HEK293 (cell line): ENCODE results near the gene PPP5C.

ENCODE experiments used
- CTCF ChIA-PET: fragments of 350-600 bp; formaldehyde crosslinking; extraction: SDS; loops from one replicate; lab custom pipeline; 2021; ENCODE audit warnings: antibody characterized with exemption; lab: Yijun Ruan, JAX
- POLR2A ChIA-PET: fragments of 300-600 bp; formaldehyde crosslinking; extraction: SDS; loops from one replicate; lab custom pipeline; 2020; ENCODE audit warnings: antibody characterized with exemption, inconsistent platforms; lab: Yijun Ruan, JAX
- H3K27ac ChIP-seq: fragments of 200-500 bp; sonication (Bioruptor generic); 2 replicates; pipeline ENCODE4 v1.5.1; 2014; ENCODE audit warnings: low read depth, low read length, control low read depth, inconsistent platforms; ENCODE audit errors: extremely low read depth
- H3K36me3 ChIP-seq, 2 experiments: fragments of 200-500 bp in 1 of 2; sonication (Bioruptor generic) in 1 of 2; 1 replicate in 1 of 2; 2 replicates in 1 of 2; pipeline ENCODE4 v1.5.1; 2014 to 2017; ENCODE audit warnings: inconsistent platforms in 2 of 2, low read length in 2 of 2; ENCODE audit not compliant: control insufficient read depth in 2 of 2, insufficient read depth in 1 of 2
- H3K4me1 ChIP-seq: fragments of 200-500 bp; sonication (Bioruptor generic); 2 replicates; pipeline ENCODE4 v1.5.1; 2014; ENCODE audit warnings: mild to moderate bottlenecking, low read length, inconsistent platforms; ENCODE audit not compliant: control insufficient read depth, insufficient read depth
- H3K4me3 ChIP-seq: 2 replicates; pipeline ENCODE4 v1.5.1; 2011; ENCODE audit warnings: low read depth, mild to moderate bottlenecking, control low read depth, low read length, moderate library complexity
- H3K9me3 ChIP-seq: fragments of 200-500 bp; sonication (Bioruptor generic); 2 replicates; pipeline ENCODE4 v1.5.1; 2014; ENCODE audit warnings: low read depth, low read length, inconsistent platforms; ENCODE audit not compliant: control insufficient read depth, insufficient read depth
- GLIS1 ChIP-seq: fragments of 450-650 bp; formaldehyde crosslinking; IDR thresholded peaks from 2 replicates; pipeline ENCODE4 v1.5.1; 2016; ENCODE audit warnings: missing biosample characterization, missing genetic modification characterization
- HOXC10 ChIP-seq: sonication (generic); formaldehyde crosslinking; IDR thresholded peaks from 2 replicates; pipeline ENCODE4 v1.8.1; 2023; ENCODE audit warnings: mild to moderate bottlenecking, missing genetic modification reagents
- HOXD13 ChIP-seq: sonication (generic); formaldehyde crosslinking; IDR thresholded peaks from 2 replicates; pipeline ENCODE4 v1.8.0; 2022; ENCODE audit warnings: missing genetic modification reagents, borderline replicate concordance
- PRDM2 ChIP-seq: fragments of 450-650 bp; formaldehyde crosslinking; IDR thresholded peaks from 2 replicates; pipeline ENCODE4 v1.5.1; 2016; ENCODE audit warnings: missing biosample characterization, missing genetic modification characterization, borderline replicate concordance
- SETDB1 ChIP-seq: IDR thresholded peaks from one replicate; pipeline ENCODE4 v1.6.1; 2017; ENCODE audit warnings: mild to moderate bottlenecking, low read length, moderate library complexity, mixed read lengths; ENCODE audit not compliant: insufficient read length
- SP7 ChIP-seq: fragments of 450-650 bp; formaldehyde crosslinking; IDR thresholded peaks from 2 replicates; pipeline ENCODE4 v1.5.1; 2016; ENCODE audit warnings: missing biosample characterization, missing genetic modification characterization
- ZBTB1 ChIP-seq: fragments of 450-650 bp; formaldehyde crosslinking; IDR thresholded peaks from 2 replicates; pipeline ENCODE4 v1.5.1; 2016; ENCODE audit warnings: missing biosample characterization, missing genetic modification characterization
- ZBTB7A ChIP-seq: fragments of 450-650 bp; formaldehyde crosslinking; IDR thresholded peaks from 2 replicates; pipeline ENCODE4 v1.5.1; 2016; ENCODE audit warnings: low read depth, missing biosample characterization, missing genetic modification characterization
- ZFP69B ChIP-seq: fragments of 450-650 bp; formaldehyde crosslinking; IDR thresholded peaks from 2 replicates; pipeline ENCODE4 v1.5.1; 2016; ENCODE audit warnings: missing biosample characterization, missing genetic modification characterization
- ZNF121 ChIP-seq: fragments of 450-650 bp; formaldehyde crosslinking; IDR thresholded peaks from 2 replicates; pipeline ENCODE4 v1.5.1; 2016; ENCODE audit warnings: missing biosample characterization, missing genetic modification characterization
- ZNF2 ChIP-seq: fragments of 450-650 bp; formaldehyde crosslinking; IDR thresholded peaks from 2 replicates; pipeline ENCODE4 v1.5.1; 2016; ENCODE audit warnings: missing biosample characterization, missing genetic modification characterization
- ZNF239 ChIP-seq: fragments of 450-650 bp; formaldehyde crosslinking; IDR thresholded peaks from 2 replicates; pipeline ENCODE4 v1.5.1; 2016; ENCODE audit warnings: missing biosample characterization, missing genetic modification characterization
- ZNF248 ChIP-seq: fragments of 450-650 bp; formaldehyde crosslinking; IDR thresholded peaks from 2 replicates; pipeline ENCODE4 v1.5.1; 2017; ENCODE audit warnings: missing biosample characterization, missing genetic modification characterization
- ZNF266 ChIP-seq: fragments of 450-650 bp; formaldehyde crosslinking; IDR thresholded peaks from 2 replicates; pipeline ENCODE4 v1.5.1; 2016; ENCODE audit warnings: missing biosample characterization, missing genetic modification characterization, low read depth
- ZNF274 ChIP-seq, 2 experiments: fragments of 200-500 bp in 1 of 2; fragments of 450-650 bp in 1 of 2; sonication (Bioruptor generic) in 1 of 2; formaldehyde crosslinking in 1 of 2; IDR thresholded peaks; 2 replicates each; pipeline versions ENCODE4 v1.5.1 to v1.6.1; 2014 to 2016; ENCODE audit warnings: borderline replicate concordance in 1 of 2, inconsistent platforms in 1 of 2, low read length in 1 of 2, missing biosample characterization in 1 of 2, missing genetic modification characterization in 1 of 2
- ZNF302 ChIP-seq: fragments of 450-650 bp; formaldehyde crosslinking; IDR thresholded peaks from 2 replicates; pipeline ENCODE4 v1.5.1; 2016; ENCODE audit warnings: missing biosample characterization, missing genetic modification characterization, low read depth
- ZNF324 ChIP-seq: fragments of 450-650 bp; formaldehyde crosslinking; IDR thresholded peaks from 2 replicates; pipeline ENCODE4 v1.5.1; 2016; ENCODE audit warnings: missing biosample characterization, missing genetic modification characterization
- ZNF423 ChIP-seq: fragments of 450-650 bp; formaldehyde crosslinking; IDR thresholded peaks from 2 replicates; pipeline ENCODE4 v1.5.1; 2016; ENCODE audit warnings: missing biosample characterization, missing genetic modification characterization
- ZNF548 ChIP-seq: fragments of 450-650 bp; formaldehyde crosslinking; IDR thresholded peaks from 2 replicates; pipeline ENCODE4 v1.5.1; 2016; ENCODE audit warnings: missing biosample characterization, missing genetic modification characterization
- ZNF596 ChIP-seq: fragments of 450-650 bp; IDR thresholded peaks from 2 replicates; pipeline ENCODE4 v1.5.0; 2018; ENCODE audit warnings: missing biosample characterization, mild to moderate bottlenecking, missing genetic modification characterization, moderate library complexity
- ZNF639 ChIP-seq: fragments of 450-650 bp; formaldehyde crosslinking; IDR thresholded peaks from 2 replicates; pipeline ENCODE4 v1.5.1; 2016; ENCODE audit warnings: missing biosample characterization, missing genetic modification characterization
- ZNF670 ChIP-seq: fragments of 450-650 bp; formaldehyde crosslinking; IDR thresholded peaks from 2 replicates; pipeline ENCODE4 v1.5.1; 2016; ENCODE audit warnings: missing biosample characterization, missing genetic modification characterization, low read depth
- TF ChIP-seq, protein P1 (sequence below): fragments of 450-650 bp; formaldehyde crosslinking; IDR thresholded peaks from 2 replicates; pipeline ENCODE4 v1.5.1; 2016; ENCODE audit warnings: missing biosample characterization, missing genetic modification characterization
- TF ChIP-seq, protein P2 (sequence below): fragments of 450-650 bp; formaldehyde crosslinking; IDR thresholded peaks from 2 replicates; pipeline ENCODE4 v1.5.1; 2016; ENCODE audit warnings: missing biosample characterization, missing genetic modification characterization
- TF ChIP-seq, protein P3 (sequence below): fragments of 450-650 bp; formaldehyde crosslinking; conservative IDR thresholded peaks from 2 replicates; pipeline ENCODE4 v1.5.1; 2016; ENCODE audit warnings: low read depth, missing biosample characterization, missing genetic modification characterization

Gene PPP5C

GRCh38 chr19:46347572-46347883 is 641 bp downstream of the PPP5C start:
- Histone ChIP-seq H3K4me1 (peaks cover 19% of the 10 kb centered on the region), H3K27ac (peak overlapping the region; percentile 93; the same call in 1 of the 2 replicates), H3K9me3 (no peaks in the 10 kb centered on the region), H3K36me3 (peaks cover 5 to 32% of the 10 kb centered on the region in 2 experiments; a peak in 2 of 3 replicates), H3K4me3 (peak overlapping the region; percentile 98)
- CTCF ChIA-PET: interaction anchor here (0.5 to 3.1 kb wide), 32 partner anchors 10 to 357 kb away, joined by 3 to 31 read pairs (median 4); no protein-coding TSS in a partner anchor
- POLR2A ChIA-PET: interaction anchor here (0.6 to 1.1 kb wide), 5 partner anchors 9 to 89 kb away, joined by 3 to 8 read pairs (median 4); partner anchors contain the start of gene CCDC8
- TF ChIP-seq ZNF239 (tag by site-specific recombination): no peak
- no peak for TF ChIP-seq HOXC10
- peak; percentile 71 for TF ChIP-seq ZNF423 (tag by site-specific recombination)
- no peak for TF ChIP-seq ZNF248
- peak; percentile 9; the same call in 1 of the 2 replicates for TF ChIP-seq ZNF2 (tag by site-specific recombination)
- TF ChIP-seq, protein P1, sequence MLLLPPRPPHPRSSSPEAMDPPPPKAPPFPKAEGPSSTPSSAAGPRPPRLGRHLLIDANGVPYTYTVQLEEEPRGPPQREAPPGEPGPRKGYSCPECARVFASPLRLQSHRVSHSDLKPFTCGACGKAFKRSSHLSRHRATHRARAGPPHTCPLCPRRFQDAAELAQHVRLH (tag by site-specific recombination): 0 out of 2 replicates have a peak, but pooled peaks have one; percentile 0
- no peak for TF ChIP-seq ZNF548
- TF ChIP-seq, protein P2, sequence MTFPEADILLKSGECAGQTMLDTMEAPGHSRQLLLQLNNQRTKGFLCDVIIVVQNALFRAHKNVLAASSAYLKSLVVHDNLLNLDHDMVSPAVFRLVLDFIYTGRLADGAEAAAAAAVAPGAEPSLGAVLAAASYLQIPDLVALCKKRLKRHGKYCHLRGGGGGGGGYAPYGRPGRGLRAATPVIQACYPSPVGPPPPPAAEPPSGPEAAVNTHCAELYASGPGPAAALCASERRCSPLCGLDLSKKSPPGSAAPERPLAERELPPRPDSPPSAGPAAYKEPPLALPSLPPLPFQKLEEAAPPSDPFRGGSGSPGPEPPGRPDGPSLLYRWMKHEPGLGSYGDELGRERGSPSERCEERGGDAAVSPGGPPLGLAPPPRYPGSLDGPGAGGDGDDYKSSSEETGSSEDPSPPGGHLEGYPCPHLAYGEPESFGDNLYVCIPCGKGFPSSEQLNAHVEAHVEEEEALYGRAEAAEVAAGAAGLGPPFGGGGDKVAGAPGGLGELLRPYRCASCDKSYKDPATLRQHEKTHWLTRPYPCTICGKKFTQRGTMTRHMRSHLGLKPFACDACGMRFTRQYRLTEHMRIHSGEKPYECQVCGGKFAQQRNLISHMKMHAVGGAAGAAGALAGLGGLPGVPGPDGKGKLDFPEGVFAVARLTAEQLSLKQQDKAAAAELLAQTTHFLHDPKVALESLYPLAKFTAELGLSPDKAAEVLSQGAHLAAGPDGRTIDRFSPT (tag by site-specific recombination): peak; percentile 40; the same call in 1 of the 2 replicates
- no peak for TF ChIP-seq ZNF274 (IDR thresholded peaks at IDR 0.05; ENCODE audit: low read length)
- TF ChIP-seq ZNF274 (tag by site-specific recombination; IDR thresholded peaks at IDR 0.05; ENCODE audit: borderline replicate concordance): no peak
- TF ChIP-seq GLIS1 (tag by site-specific recombination): peak; percentile 57; the same call in 1 of the 2 replicates
- no peak for TF ChIP-seq ZNF302 (tag by site-specific recombination)
- TF ChIP-seq HOXD13: no peak
- TF ChIP-seq ZNF670: no peak
- no peak for TF ChIP-seq ZNF266 (tag by site-specific recombination)
- TF ChIP-seq ZNF596 (tag by site-specific recombination): no peak
- no peak for TF ChIP-seq ZBTB1 (tag by site-specific recombination)
- TF ChIP-seq SETDB1: no peak
- TF ChIP-seq ZBTB7A: 0 out of 2 replicates have a peak, but pooled peaks have one; percentile 6
- 0 out of 2 replicates have a peak, but pooled peaks have one; percentile 45 for TF ChIP-seq ZFP69B (tag by site-specific recombination)
- 0 out of 2 replicates have a peak, but pooled peaks have one; percentile 1 for TF ChIP-seq ZNF324 (tag by site-specific recombination)
- TF ChIP-seq ZNF639 (tag by site-specific recombination): 0 out of 2 replicates have a peak, but pooled peaks have one; percentile 12
- no peak; the same call in 1 of the 2 replicates for TF ChIP-seq SP7 (tag by site-specific recombination)
- TF ChIP-seq PRDM2 (tag by site-specific recombination): no peak
- TF ChIP-seq, protein P3, sequence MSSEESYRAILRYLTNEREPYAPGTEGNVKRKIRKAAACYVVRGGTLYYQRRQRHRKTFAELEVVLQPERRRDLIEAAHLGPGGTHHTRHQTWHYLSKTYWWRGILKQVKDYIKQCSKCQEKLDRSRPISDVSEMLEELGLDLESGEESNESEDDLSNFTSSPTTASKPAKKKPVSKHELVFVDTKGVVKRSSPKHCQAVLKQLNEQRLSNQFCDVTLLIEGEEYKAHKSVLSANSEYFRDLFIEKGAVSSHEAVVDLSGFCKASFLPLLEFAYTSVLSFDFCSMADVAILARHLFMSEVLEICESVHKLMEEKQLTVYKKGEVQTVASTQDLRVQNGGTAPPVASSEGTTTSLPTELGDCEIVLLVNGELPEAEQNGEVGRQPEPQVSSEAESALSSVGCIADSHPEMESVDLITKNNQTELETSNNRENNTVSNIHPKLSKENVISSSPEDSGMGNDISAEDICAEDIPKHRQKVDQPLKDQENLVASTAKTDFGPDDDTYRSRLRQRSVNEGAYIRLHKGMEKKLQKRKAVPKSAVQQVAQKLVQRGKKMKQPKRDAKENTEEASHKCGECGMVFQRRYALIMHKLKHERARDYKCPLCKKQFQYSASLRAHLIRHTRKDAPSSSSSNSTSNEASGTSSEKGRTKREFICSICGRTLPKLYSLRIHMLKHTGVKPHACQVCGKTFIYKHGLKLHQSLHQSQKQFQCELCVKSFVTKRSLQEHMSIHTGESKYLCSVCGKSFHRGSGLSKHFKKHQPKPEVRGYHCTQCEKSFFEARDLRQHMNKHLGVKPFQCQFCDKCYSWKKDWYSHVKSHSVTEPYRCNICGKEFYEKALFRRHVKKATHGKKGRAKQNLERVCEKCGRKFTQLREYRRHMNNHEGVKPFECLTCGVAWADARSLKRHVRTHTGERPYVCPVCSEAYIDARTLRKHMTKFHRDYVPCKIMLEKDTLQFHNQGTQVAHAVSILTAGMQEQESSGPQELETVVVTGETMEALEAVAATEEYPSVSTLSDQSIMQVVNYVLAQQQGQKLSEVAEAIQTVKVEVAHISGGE (tag by site-specific recombination): peak; percentile 4; the same call in 1 of the 2 replicates
- no peak for TF ChIP-seq ZNF121 (tag by site-specific recombination)
